Osteoblast (primary cell): Measurements from ENCODE around the gene DOK7. TPM values are rescaled to one million over a fixed set of nuclear protein-coding genes. Genes with fewer than 3 reads are reported as not detected.

ENCODE experiments used
- DNase-seq: peaks from one replicate; pipeline ENCODE4 v3.0.0; 2011; ENCODE audit warnings: low spot score, mixed read lengths; ENCODE audit not compliant: insufficient read length; ENCODE audit errors: missing footprints
- H2AFZ ChIP-seq: 2 replicates; pipeline ENCODE4 v1.6.0; 2011; ENCODE audit warnings: mild to moderate bottlenecking, low read length
- H3K27ac ChIP-seq: 2 replicates; pipeline ENCODE4 v1.5.1; 2011; ENCODE audit warnings: mild to moderate bottlenecking, low read depth, low read length, moderate library complexity
- H3K27me3 ChIP-seq: 2 replicates; pipeline ENCODE4 v1.6.0; 2012; ENCODE audit warnings: mild to moderate bottlenecking, control low read depth, inconsistent platforms, low read length, moderate library complexity; ENCODE audit not compliant: insufficient read depth
- H3K36me3 ChIP-seq: 2 replicates; pipeline ENCODE4 v1.5.1; 2011; ENCODE audit warnings: mild to moderate bottlenecking, low read length, control low read depth, moderate library complexity; ENCODE audit not compliant: insufficient read depth
- H3K4me1 ChIP-seq: 2 replicates; pipeline ENCODE4 v1.5.1; 2011; ENCODE audit warnings: mild to moderate bottlenecking, low read length, control low read depth, moderate library complexity; ENCODE audit not compliant: insufficient read depth
- H3K4me2 ChIP-seq: 2 replicates; pipeline ENCODE4 v1.6.0; 2011; ENCODE audit warnings: mild to moderate bottlenecking, low read length; ENCODE audit not compliant: insufficient read depth
- H3K4me3 ChIP-seq: fragments of 200-600 bp; sonication (generic); 3 replicates; pipeline ENCODE4 v1.5.1; 2012; ENCODE audit warnings: mild to moderate bottlenecking, low read length, inconsistent platforms; ENCODE audit not compliant: insufficient read depth
- H3K79me2 ChIP-seq: 2 replicates; pipeline ENCODE4 v1.6.0; 2012; ENCODE audit warnings: mild to moderate bottlenecking, low read length, control low read depth, inconsistent platforms; ENCODE audit not compliant: insufficient read depth
- H3K9me3 ChIP-seq: 2 replicates; pipeline ENCODE4 v1.5.1; 2011; ENCODE audit warnings: low read depth, low read length, control low read depth
- H4K20me1 ChIP-seq: 2 replicates; pipeline ENCODE4 v1.6.0; 2012; ENCODE audit warnings: mild to moderate bottlenecking, low read length, control low read depth; ENCODE audit not compliant: insufficient read depth
- CTCF ChIP-seq: IDR thresholded peaks from 2 replicates; pipeline ENCODE4 v1.5.1; 2011; ENCODE audit warnings: mild to moderate bottlenecking, low read depth, low read length, moderate library complexity; ENCODE audit errors: extremely low read depth
- total RNA-seq: library from RNA; depleted of rRNA; stranded (reverse); fragments of >200 nt; gene quantifications from 2 replicates; pipeline ENCODE4 v1.2.3, GENCODE V29; 2012

The DOK7 gene
- total RNA-seq, 1 donor, result not detected

- Histone ChIP-seq H3K4me2 (no peak overlapping the region), H3K36me3 (no peaks in the 10 kb centered on the region), H3K4me3 (no peak overlapping the region), H3K9me3 (no peaks in the 10 kb centered on the region), H3K27me3 (no peaks in the 10 kb centered on the region), H4K20me1 (no peaks in the 10 kb centered on the region), H3K27ac (no peak overlapping the region), H3K4me1 (peaks cover 9% of the 10 kb centered on the region), H2AFZ (no peak overlapping the region), H3K79me2 (no peaks in the 10 kb centered on the region)
- TF ChIP-seq CTCF, result no peak
- no peak for DNase-seq
Observed at GRCh38 chr4:3437998-3438846, 24.9 kb upstream of the DOK7 start.

GRCh38 chr4:3438847-3439180 is 24.3 kb upstream of the DOK7 start:
- H4K20me1 ChIP-seq, result no peaks in the 10 kb centered on the region
- H3K27me3 ChIP-seq, result no peaks in the 10 kb centered on the region
- no peaks in the 10 kb centered on the region for H3K36me3 ChIP-seq
- no peak overlapping the region for H3K4me3 ChIP-seq
- H3K4me1 ChIP-seq, result peaks cover 9% of the 10 kb centered on the region
- no peak overlapping the region for H2AFZ ChIP-seq
- DNase-seq, result no peak
- no peak overlapping the region for H3K27ac ChIP-seq
- no peak overlapping the region for H3K4me2 ChIP-seq
- H3K9me3 ChIP-seq, result no peaks in the 10 kb centered on the region
- H3K79me2 ChIP-seq, result no peaks in the 10 kb centered on the region
- TF ChIP-seq CTCF, result no peak

- no peaks in the 10 kb centered on the region for H3K27me3 ChIP-seq
- H3K4me3 ChIP-seq, result no peak overlapping the region
- no peak overlapping the region for H3K4me2 ChIP-seq
- H3K36me3 ChIP-seq, result no peaks in the 10 kb centered on the region
- no peak for TF ChIP-seq CTCF
- H3K9me3 ChIP-seq, result no peaks in the 10 kb centered on the region
- no peak overlapping the region for H3K27ac ChIP-seq
- no peaks in the 10 kb centered on the region for H3K79me2 ChIP-seq
- peaks cover 9% of the 10 kb centered on the region for H3K4me1 ChIP-seq
- H4K20me1 ChIP-seq, result no peaks in the 10 kb centered on the region
- H2AFZ ChIP-seq, result no peak overlapping the region
- DNase-seq, result no peak
Observed at GRCh38 chr4:3439391-3439790, 23.7 kb upstream of the DOK7 start.

- Histone ChIP-seq H4K20me1 (no peaks in the 10 kb centered on the region), H3K79me2 (no peaks in the 10 kb centered on the region), H3K4me1 (peaks cover 9% of the 10 kb centered on the region), H3K4me3 (no peak overlapping the region), H3K27ac (no peak overlapping the region), H3K4me2 (no peak overlapping the region), H2AFZ (no peak overlapping the region), H3K9me3 (no peaks in the 10 kb centered on the region), H3K36me3 (no peaks in the 10 kb centered on the region), H3K27me3 (no peaks in the 10 kb centered on the region)
- no peak for DNase-seq
- no peak for TF ChIP-seq CTCF
Observed at GRCh38 chr4:3440011-3440410, 23.1 kb upstream of the DOK7 start.
